Measurements from ENCODE around the gene WDR54. TPM values are rescaled to one million over a fixed set of nuclear protein-coding genes. Genes with fewer than 3 reads are reported as not detected.
A peak's percentile ranks its signal among the peaks of the same experiment; 100 is the strongest.
"Not testable (repeated sequence)": the region's sequence is repeated elsewhere in the genome, so short reads cannot be mapped to it uniquely, and the experiment has no call there.

Gene WDR54
- total RNA-seq, 2 experiments from 2014 or later = 93.7 to 96.9 TPM

DNA sequence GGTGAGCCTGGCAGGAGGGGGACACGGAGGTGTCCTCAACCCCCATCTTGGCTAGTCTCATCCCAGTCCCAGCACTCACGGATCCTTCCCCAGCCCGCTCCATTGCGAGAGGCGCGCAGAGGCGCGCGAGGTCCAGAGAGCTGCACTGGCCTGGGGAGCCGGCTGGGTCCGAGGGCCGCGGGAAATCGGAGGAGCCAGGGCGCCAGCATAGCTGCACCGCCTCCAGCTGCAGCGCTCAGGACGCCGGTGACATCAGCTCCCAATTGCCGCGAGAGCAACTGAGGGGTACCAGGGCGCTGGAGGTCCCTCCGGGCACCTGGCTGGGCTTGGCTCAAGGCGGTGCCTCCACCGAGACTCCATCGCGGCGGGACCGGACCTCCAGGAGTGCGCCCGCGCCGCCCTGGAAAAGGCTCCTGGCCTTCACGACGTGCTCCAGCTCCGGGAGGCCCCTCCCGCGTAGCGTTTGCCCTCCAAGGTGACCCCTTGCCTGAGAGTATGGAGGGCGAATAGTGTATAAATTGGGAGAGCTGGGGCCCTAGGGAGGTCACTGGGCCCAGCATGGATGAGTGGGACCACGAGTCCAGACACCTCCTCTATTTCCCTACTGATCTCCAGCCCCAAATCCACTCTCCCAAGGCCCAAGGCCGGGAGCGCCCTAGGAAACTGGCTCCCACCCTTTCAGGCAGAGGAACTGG, 14.7 kb downstream of the WDR54 start:
- H3K36me3 Mint-ChIP-seq (ENCODE audit: low read depth) = no peaks in the 10 kb centered on the region
- peak overlapping the region; percentile 18 for H3K27ac Mint-ChIP-seq
- peaks cover 21% of the 10 kb centered on the region for H3K27me3 Mint-ChIP-seq (ENCODE audit: low read depth)
- ChIA-PET CTCF (no interaction called here), POLR2A (interaction anchor here (1.0 kb wide), 1 partner anchor 15 kb away, joined by 3 read pairs; the partner anchor contains the start of genes C2orf81 and WDR54)
- no peak for DNase-seq
- peaks cover 11% of the 10 kb centered on the region for H3K4me1 Mint-ChIP-seq (ENCODE audit: low read depth)
- H3K9me3 Mint-ChIP-seq (ENCODE audit: insufficient read depth) = no peaks in the 10 kb centered on the region
- H3K4me3 Mint-ChIP-seq = no peak overlapping the region
- no peak for ATAC-seq

DNA sequence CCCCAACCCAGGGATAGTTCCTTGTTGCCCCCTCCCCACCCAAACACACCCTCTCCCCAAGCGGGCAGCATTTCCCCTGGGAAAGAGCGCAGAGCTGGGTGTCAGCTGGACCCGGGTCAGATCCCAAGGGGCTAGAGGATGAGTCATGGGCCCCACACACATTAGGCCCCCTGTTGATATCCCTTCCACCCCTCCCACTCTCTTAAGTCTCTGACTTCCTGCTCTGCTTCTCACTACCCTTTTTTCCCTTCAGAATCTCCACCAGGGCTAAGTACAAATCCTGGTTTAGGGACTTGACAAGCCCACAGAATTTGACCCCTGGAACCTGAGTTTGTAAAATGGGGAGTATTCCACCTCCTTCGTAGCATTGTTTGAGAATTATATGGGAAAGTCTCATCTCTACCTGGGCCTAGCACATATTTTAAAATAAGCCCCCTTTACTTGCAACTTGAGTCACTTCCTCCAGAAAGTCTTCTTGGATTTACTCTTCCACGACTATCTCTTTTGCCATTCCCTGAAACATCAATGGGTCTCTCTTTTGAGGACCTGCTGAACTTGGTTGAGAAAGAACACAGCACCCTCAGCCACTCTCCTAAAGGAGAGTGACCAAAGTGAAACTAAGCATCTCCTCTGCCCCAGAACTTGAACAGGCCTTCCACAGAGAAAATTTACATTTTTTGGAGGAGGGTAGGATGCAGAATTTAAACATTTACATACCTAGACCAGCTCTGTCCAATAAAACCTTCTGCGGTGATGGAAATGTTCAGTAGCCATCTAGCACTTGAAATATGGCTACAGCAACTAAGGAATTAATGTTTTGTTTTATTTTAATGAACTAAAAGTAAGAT, 15.5 kb downstream of the WDR54 start:
- Mint-ChIP-seq H3K27ac (no peak overlapping the region), H3K9me3 (ENCODE audit: insufficient read depth) (no peaks in the 10 kb centered on the region), H3K27me3 (ENCODE audit: low read depth) (peaks cover 23% of the 10 kb centered on the region), H3K36me3 (ENCODE audit: low read depth) (no peaks in the 10 kb centered on the region), H3K4me1 (ENCODE audit: low read depth) (peaks cover 13% of the 10 kb centered on the region), H3K4me3 (no peak overlapping the region)
- ATAC-seq (no peak), DNase-seq (no peak)
- ChIA-PET POLR2A (no interaction called here), CTCF (no interaction called here)

DNA sequence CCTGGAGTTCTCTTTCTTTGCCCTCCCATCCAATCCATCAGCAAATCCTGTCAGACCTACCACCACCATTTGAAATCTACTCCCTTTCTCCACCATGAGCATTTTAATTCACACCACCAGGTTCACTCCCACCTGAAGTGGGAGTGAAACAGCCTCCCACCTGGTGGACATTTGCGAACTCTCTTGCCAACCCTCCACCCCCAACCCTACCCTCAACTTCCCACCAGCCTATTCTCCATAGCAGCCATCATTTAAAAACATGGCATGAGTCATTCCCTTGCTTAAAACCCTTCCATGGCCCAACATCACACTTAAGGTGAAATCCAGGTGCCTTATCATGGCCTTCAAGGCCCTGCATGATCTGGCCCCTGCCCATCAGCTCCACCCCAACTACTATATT, 16.7 kb downstream of the WDR54 start:
- H3K4me3 Mint-ChIP-seq = no peak overlapping the region
- POLR2A ChIA-PET = no interaction called here

DNA sequence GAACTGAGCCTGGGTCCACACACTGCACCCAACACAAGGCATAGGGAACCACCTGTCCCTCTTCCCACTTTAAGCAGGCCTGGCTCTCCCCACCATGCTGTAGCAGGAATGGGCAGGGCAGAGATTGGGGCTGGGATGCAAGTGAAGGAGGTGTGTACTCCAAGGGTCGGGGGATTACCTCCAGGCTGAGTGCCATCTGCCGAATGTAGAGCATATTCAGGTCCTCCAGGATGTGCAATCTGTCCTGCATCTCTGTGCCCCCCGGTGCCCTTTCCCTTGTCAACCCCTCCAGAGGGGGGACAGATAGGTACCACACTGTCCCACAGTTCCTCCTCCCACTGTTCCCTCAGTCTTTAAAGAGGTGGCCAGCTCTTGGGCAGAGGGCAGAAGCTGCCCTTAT, 17.8 kb downstream of the WDR54 start:
- POLR2A ChIA-PET = interaction anchor here (1.4 kb wide), 1 partner anchor 44 kb away, joined by 5 read pairs; the partner anchor contains the start of genes CCDC142 and TTC31
- H3K9me3 Mint-ChIP-seq (ENCODE audit: insufficient read depth) = no peaks in the 10 kb centered on the region
- H3K4me3 Mint-ChIP-seq = no peak overlapping the region
- ATAC-seq (no peak), DNase-seq (no peak)
- H3K4me1 Mint-ChIP-seq (ENCODE audit: low read depth) = peaks cover 16% of the 10 kb centered on the region
- CTCF ChIA-PET = interaction anchor here (0.8 to 1.5 kb wide), 3 partner anchors 17 to 47 kb away, joined by 3 to 4 read pairs (median 3); no protein-coding TSS in a partner anchor
- no peaks in the 10 kb centered on the region for H3K36me3 Mint-ChIP-seq (ENCODE audit: low read depth)
- H3K27ac Mint-ChIP-seq = no peak overlapping the region
- H3K27me3 Mint-ChIP-seq (ENCODE audit: low read depth) = peaks cover 34% of the 10 kb centered on the region

More for the DNA sequence above, 16.7 kb downstream of the WDR54 start:
- H3K27me3 Mint-ChIP-seq (ENCODE audit: low read depth) = peaks cover 29% of the 10 kb centered on the region
- DNase-seq (no peak), ATAC-seq (no peak)
- CTCF ChIA-PET = interaction anchor here (0.6 kb wide), 1 partner anchor 74 kb away, joined by 3 read pairs; no protein-coding TSS in a partner anchor
- H3K9me3 Mint-ChIP-seq (ENCODE audit: insufficient read depth) = no peaks in the 10 kb centered on the region
- peak overlapping the region; percentile 14 for H3K27ac Mint-ChIP-seq
- H3K36me3 Mint-ChIP-seq (ENCODE audit: low read depth) = no peaks in the 10 kb centered on the region
- peaks cover 16% of the 10 kb centered on the region for H3K4me1 Mint-ChIP-seq (ENCODE audit: low read depth)

DNA sequence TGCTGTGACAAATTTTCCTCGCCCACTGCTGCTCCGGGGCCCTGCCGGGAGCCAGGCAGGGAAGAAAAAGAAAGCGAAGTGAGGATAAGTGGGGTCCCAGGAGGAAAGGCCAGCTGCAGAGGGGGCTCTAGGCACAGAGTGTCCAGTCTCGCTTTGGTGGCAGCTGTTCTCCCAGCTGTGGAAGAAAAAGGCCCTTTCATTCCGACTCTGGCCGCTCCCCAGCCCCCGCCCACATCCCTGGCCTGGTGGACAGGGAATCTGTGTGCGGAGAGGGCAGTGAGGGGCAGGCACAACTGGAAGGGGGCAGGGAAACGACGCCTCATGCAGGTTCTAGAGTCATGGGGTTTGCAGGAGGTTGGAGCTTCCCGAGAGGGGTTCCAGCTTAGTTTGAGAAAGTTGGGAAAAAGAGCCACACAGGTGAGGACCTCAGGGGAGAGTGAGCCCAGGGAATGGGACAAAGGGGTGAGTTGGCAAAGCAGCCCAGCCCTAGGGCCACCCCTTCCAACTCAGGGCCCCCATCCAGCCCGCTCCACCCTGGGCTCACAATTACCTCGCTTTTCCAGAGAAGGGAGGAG, 18.4 kb downstream of the WDR54 start:
- H3K27me3 Mint-ChIP-seq (ENCODE audit: low read depth) = peaks cover 39% of the 10 kb centered on the region
- H3K4me3 Mint-ChIP-seq = peak overlapping the region; percentile 16
- ChIA-PET POLR2A (interaction anchor here (0.6 to 1.4 kb wide), 4 partner anchors 33 to 703 kb away, joined by 3 to 5 read pairs (median 3); partner anchors contain the start of genes CCDC142, MOB1A and TTC31), CTCF (interaction anchor here (0.8 to 1.5 kb wide), 6 partner anchors 8 to 190 kb away, joined by 3 to 4 read pairs (median 3); no protein-coding TSS in a partner anchor)
- no peak overlapping the region for H3K27ac Mint-ChIP-seq
- DNase-seq (no peak), ATAC-seq (no peak)
- H3K9me3 Mint-ChIP-seq (ENCODE audit: insufficient read depth) = no peaks in the 10 kb centered on the region
- peaks cover 16% of the 10 kb centered on the region for H3K4me1 Mint-ChIP-seq (ENCODE audit: low read depth)
- H3K36me3 Mint-ChIP-seq (ENCODE audit: low read depth) = no peaks in the 10 kb centered on the region

DNA sequence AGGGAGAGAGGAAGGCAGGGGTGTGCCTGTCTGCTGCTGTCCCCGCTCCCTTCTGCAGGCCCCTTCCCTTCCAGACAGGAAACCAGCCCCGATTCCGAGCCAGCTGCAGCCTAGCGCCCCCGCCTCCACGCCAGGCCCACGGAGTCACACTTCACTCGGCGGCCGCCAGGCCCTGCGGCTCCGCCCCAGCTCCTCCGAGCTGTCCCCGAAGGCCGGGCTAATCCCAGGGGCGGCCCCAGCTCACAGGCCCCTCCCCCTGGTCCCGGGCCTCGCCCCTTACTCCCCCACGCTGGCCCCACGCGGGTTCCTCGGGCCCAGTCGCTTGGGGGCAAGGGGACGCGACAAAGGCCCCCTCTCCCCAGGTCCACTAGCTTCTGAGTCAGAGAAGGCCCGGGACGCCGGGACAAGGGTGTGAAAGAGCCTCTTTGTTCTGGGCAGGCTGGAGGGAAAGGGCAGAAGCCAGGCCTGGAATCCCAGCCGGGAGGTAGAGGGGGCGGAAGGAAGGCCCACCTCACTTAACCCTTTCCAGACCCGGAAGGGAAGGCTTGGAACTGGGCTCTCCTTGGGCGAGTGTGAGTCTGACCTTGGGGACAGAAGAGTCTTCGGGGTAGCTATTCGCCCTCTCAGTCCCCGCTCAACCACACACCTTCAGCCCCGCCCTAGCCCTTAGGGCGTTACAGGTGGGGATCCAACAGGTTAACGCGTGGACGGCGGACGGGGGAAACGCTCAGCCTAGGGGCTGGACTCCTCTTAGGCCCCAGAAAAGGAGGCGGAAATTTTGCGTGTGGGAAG, 19.0 kb downstream of the WDR54 start:
- ChIA-PET POLR2A (interaction anchor here (0.6 to 0.8 kb wide), 3 partner anchors 33 to 704 kb away, joined by 3 read pairs; partner anchors contain the start of gene MOB1A), CTCF (interaction anchor here (0.8 to 1.5 kb wide), 5 partner anchors 9 to 191 kb away, joined by 3 to 4 read pairs (median 3); no protein-coding TSS in a partner anchor)
- Mint-ChIP-seq H3K27me3 (ENCODE audit: low read depth) (peaks cover 42% of the 10 kb centered on the region), H3K4me1 (ENCODE audit: low read depth) (peaks cover 16% of the 10 kb centered on the region), H3K36me3 (ENCODE audit: low read depth) (no peaks in the 10 kb centered on the region), H3K4me3 (peak overlapping the region; percentile 40), H3K27ac (no peak overlapping the region), H3K9me3 (ENCODE audit: insufficient read depth) (no peaks in the 10 kb centered on the region)
- DNase-seq (peak; percentile 51), ATAC-seq (peak; percentile 79)

DNA sequence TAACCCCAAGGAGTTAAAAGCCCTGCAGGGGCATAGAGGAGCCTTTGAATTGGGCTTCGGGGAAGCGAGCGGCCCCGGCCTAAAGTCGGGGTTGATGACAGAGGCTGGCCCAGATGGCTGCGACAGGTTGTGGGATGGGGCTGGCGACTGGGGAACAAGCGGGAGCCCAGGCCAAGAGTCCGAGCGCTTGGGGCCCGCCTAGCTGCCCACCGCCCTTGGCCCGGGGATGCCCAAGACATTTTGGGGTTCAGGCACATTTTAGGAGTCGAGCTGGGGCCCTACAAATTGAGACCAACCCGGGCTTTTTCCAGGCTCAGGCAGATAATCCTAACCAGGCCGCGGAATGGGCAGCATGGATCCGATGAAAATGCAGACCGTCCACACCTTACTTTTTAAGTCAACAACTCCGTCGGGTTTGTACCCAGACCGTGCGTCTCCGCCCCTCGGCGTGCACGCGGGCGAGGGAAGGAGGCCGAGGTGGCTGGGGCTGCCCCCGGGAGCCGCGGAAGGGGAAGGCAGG, 19.7 kb downstream of the WDR54 start:
- no peak overlapping the region for H3K4me3 Mint-ChIP-seq
- CTCF ChIA-PET = interaction anchor here (1.2 to 1.3 kb wide), 2 partner anchors 19 to 191 kb away, joined by 3 read pairs; no protein-coding TSS in a partner anchor
- H3K4me1 Mint-ChIP-seq (ENCODE audit: low read depth) = peaks cover 16% of the 10 kb centered on the region

DNA sequence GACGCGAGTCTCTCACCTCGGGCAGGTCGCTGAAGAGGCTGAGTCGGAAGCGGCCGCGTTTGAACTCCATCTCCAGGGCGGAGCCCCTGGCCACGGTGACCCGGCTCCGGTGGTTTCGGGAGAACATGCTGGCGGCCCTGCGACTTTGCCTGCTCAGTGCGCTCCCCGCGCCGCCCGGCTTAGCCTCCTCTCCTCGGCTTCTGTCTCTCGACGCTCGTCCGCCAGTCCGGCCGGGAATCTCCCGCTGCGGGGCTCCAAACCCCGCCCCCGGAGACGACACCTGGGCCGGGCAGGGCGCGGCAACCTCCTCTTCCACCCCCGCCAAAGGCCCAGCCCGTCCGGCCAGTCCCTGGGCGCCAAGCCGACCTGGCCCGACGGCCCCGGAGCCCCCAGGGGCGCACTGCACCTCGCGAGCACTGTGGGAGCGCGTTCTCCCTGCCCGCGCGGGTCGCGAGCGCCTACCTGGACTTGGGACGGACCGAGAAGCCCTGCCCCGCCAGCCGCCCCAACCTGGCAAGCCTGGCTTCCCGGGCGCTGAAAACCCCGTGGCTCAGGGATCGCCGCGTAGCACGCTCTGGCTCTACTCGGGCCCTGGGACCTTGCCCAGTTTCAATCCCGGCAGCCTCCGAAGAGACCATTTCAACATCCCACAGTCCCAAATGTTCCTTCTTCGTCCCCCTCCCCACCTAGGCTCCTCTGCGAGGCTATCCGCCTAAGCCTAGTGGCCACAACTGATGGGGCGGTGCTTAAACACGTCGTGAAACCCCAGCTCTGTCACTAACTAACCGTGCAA, 20.4 kb downstream of the WDR54 start, which contains the start of gene RTKN:
TSS of gene RTKN (minus strand) at position 248 of the 793 bp plus-strand sequence. CDS start at position 127, 121 bp downstream.
- DNase-seq = peak; percentile 43
- ChIA-PET CTCF (interaction anchor here (0.9 kb wide), 1 partner anchor 10 kb away, joined by 3 read pairs; no protein-coding TSS in a partner anchor), POLR2A (interaction anchor here (0.6 kb wide), 1 partner anchor 40 kb away, joined by 3 read pairs; no protein-coding TSS in a partner anchor)
- Mint-ChIP-seq H3K9me3 (ENCODE audit: insufficient read depth) (no peaks in the 10 kb centered on the region), H3K27ac (peak within 1 kb of the TSS; percentile 14), H3K4me3 (peak within 1 kb of the TSS; percentile 57), H3K27me3 (ENCODE audit: low read depth) (peaks cover 42% of the 10 kb centered on the region), H3K4me1 (ENCODE audit: low read depth) (peaks cover 16% of the 10 kb centered on the region), H3K36me3 (ENCODE audit: low read depth) (no peaks in the 10 kb centered on the region)
- peak; percentile 57 for ATAC-seq

More for the DNA sequence above, 19.7 kb downstream of the WDR54 start:
- POLR2A ChIA-PET = interaction anchor here (0.6 kb wide), 1 partner anchor 40 kb away, joined by 3 read pairs; no protein-coding TSS in a partner anchor
- H3K36me3 Mint-ChIP-seq (ENCODE audit: low read depth) = no peaks in the 10 kb centered on the region
- ATAC-seq (no peak), DNase-seq (no peak)
- H3K9me3 Mint-ChIP-seq (ENCODE audit: insufficient read depth) = no peaks in the 10 kb centered on the region
- no peak overlapping the region for H3K27ac Mint-ChIP-seq
- H3K27me3 Mint-ChIP-seq (ENCODE audit: low read depth) = peaks cover 42% of the 10 kb centered on the region

DNA sequence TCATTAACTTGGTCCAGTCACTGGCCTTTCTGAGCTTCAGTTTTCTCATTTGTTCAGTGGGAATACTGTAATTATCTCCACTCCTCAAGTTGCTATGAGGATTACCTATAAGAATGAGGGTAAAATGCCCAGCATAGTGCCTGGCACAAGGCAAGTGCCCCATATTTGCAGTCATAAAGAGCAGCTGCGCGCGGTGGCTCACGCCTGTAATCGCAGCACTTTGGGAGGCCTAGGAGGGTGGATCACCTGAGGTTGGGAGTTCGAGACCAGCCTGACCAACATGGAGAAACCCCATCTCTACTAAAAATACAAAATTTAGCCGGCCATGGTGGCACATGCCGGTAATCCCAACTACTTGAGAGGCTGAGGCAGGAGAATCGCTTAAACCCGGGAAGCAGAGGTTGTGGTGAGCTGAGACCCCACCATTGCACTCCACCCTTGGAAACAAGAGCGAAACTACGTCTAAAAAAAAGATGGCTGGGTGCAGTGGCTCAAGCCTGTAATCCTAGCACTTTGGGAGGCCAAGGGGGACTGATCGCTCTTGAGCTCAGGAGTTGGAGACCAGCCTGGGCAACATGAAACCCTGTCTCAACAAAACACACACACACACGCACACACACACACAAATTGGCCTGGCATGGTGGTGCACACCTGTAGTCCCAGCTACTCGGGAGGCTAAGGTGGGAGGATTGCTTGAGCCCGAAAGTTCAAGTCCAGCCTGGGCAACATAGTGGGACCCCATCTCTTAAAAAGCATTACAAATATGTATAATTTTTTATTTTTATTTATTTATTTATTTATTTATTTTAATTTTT, 21.2 kb downstream of the WDR54 start:
- Mint-ChIP-seq H3K27me3 (ENCODE audit: low read depth) (peaks cover 44% of the 10 kb centered on the region), H3K4me1 (ENCODE audit: low read depth) (peaks cover 11% of the 10 kb centered on the region), H3K4me3 (peak overlapping the region; percentile 57)
- ChIA-PET POLR2A (interaction anchor here (1.0 kb wide), 1 partner anchor 11 kb away, joined by 3 read pairs; no protein-coding TSS in a partner anchor), CTCF (interaction anchor here (0.9 to 1.2 kb wide), 2 partner anchors 9 to 43 kb away, joined by 3 read pairs; no protein-coding TSS in a partner anchor)
- DNase-seq; H3K27ac Mint-ChIP-seq; H3K9me3 Mint-ChIP-seq (ENCODE audit: insufficient read depth); H3K36me3 Mint-ChIP-seq (ENCODE audit: low read depth); ATAC-seq: not testable (repeated sequence)

Measured in activated CD8-positive, alpha-beta T cell treated with anti-CD3 and anti-CD28 coated beads, Interleukin-2, amount 10 ng/mL, durations not matched to agents 7 days and 5 days (primary cell).